PC-3 (cell line): ENCODE results near the gene GPR137C.

Experiments used
- CTCF ChIP-seq: fragments of 300-600 bp; sonication (generic); conservative IDR thresholded peaks from 2 replicates; pipeline ENCODE4 v1.5.1; 2017; ENCODE audit warnings: antibody characterized with exemption, low read depth, mild to moderate bottlenecking, low read length
- EZH2 ChIP-seq: fragments of 300-600 bp; sonication (generic); IDR thresholded peaks from one replicate; pipeline ENCODE4 v1.6.1; 2017; ENCODE audit warnings: antibody characterized with exemption, mild to moderate bottlenecking, low read length; ENCODE audit not compliant: unreplicated experiment
- EZH2phosphoT487 ChIP-seq: fragments of 300-600 bp; sonication (generic); IDR thresholded peaks from 2 replicates; pipeline ENCODE4 v1.6.1; 2018; ENCODE audit warnings: mild to moderate bottlenecking, antibody characterized with exemption, low read length, borderline replicate concordance

DNA sequence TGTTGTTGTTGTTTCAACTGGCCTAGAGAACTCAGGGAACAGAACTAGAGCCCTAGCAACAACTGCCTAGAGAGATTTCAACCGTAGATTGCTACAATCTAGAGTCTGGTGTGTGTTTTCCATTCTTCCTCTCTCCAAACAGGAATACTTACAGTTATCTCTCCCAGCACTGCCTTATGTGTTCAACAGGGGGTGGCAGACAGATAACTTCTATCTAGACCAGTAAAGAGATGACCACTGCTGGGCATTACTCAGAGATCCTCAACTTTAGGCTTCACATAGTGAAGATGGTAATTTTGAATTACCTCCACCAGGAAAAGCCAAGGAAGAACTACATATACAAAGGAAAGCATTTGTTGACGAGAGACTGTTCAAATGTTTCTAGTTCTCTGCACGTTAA is 5.1 kb upstream of the GPR137C start:
- TF ChIP-seq CTCF (no peak), EZH2phosphoT487 (no peak), EZH2 (no peak)
